Neural cell (in vitro differentiated cells): ENCODE data around the gene DAPP1.

Experiments
- CTCF ChIP-seq: fragments of 450-650 bp; IDR thresholded peaks from 2 replicates; pipeline ENCODE4 v1.5.1; 2014; ENCODE audit warnings: antibody characterized with exemption, mild to moderate bottlenecking, moderate library complexity; ENCODE audit not compliant: poor library complexity, severe bottlenecking
- EP300 ChIP-seq: fragments of 450-650 bp; conservative IDR thresholded peaks from 2 replicates; pipeline ENCODE4 v1.6.1; 2014; ENCODE audit warnings: antibody characterized with exemption, mild to moderate bottlenecking, moderate library complexity; ENCODE audit not compliant: poor library complexity, severe bottlenecking
- EZH2 ChIP-seq: fragments of 200-600, 300-800 bp; shearing (Covaris generic), sonication (generic); IDR thresholded peaks from 2 replicates; pipeline ENCODE4 v1.6.1; 2014; ENCODE audit warnings: antibody characterized with exemption, low read length, borderline replicate concordance, mild to moderate bottlenecking; ENCODE audit not compliant: insufficient read depth, poor library complexity, severe bottlenecking
- MXI1 ChIP-seq: fragments of 450-650 bp; conservative IDR thresholded peaks from 2 replicates; pipeline ENCODE4 v1.6.1; 2014; ENCODE audit warnings: antibody characterized with exemption, mild to moderate bottlenecking; ENCODE audit not compliant: poor library complexity, severe bottlenecking
- POLR2AphosphoS5 ChIP-seq: IDR thresholded peaks from 2 replicates; pipeline ENCODE4 v1.6.1; 2012
- RAD21 ChIP-seq: fragments of 450-650 bp; conservative IDR thresholded peaks from 2 replicates; pipeline ENCODE4 v1.6.1; 2014; ENCODE audit warnings: antibody characterized with exemption, mild to moderate bottlenecking, moderate library complexity
- REST ChIP-seq: IDR thresholded peaks from 2 replicates; pipeline ENCODE4 v1.6.1; 2012; ENCODE audit warnings: borderline replicate concordance
- TAF1 ChIP-seq: IDR thresholded peaks from 2 replicates; pipeline ENCODE4 v1.6.1; 2012; ENCODE audit warnings: low read depth

- no peak for TF ChIP-seq CTCF
- TF ChIP-seq EZH2: no peak
- TF ChIP-seq TAF1: no peak
- TF ChIP-seq POLR2AphosphoS5: no peak
- TF ChIP-seq MXI1: no peak
- no peak for TF ChIP-seq REST
- TF ChIP-seq RAD21: no peak
- TF ChIP-seq EP300: no peak
These were observed 17.1 kb downstream of the DAPP1 start for GRCh38 chr4:99833756-99834155.
